HepG2 (cell line): ENCODE results near the gene CDH23. TPM values are rescaled to one million over a fixed set of nuclear protein-coding genes. Genes with fewer than 3 reads are reported as not detected.

ENCODE experiments used
- ATAC-seq: fragments of 200-7000 bp; cut with Tn5 transposase; 3 replicates; pipeline ENCODE4 v1.9.1; 2020; ENCODE audit warnings: mild to moderate bottlenecking, moderate library complexity
- BruUV-seq: library from RNA; stranded (reverse); fragments of 400-500 nt; replicated peaks from 2 replicates; lab custom pipeline; 2021; lab: Mats Ljungman, UMichigan
- CTCF ChIA-PET: fragments of 300-600 bp; formaldehyde crosslinking; extraction: SDS; loops from one replicate; lab custom pipeline; 2021; ENCODE audit warnings: low total read pairs, inconsistent platforms, low intra/inter-chr PET ratio; lab: Yijun Ruan, JAX
- POLR2A ChIA-PET: fragments of 350-600 bp; sonication (Branson Sonifier 250); formaldehyde crosslinking; loops from one replicate; lab custom pipeline; 2020; ENCODE audit warnings: antibody characterized with exemption, inconsistent platforms; lab: Yijun Ruan, JAX
- DNase-seq: peaks from one replicate; pipeline ENCODE4 v3.0.0-alpha.2; 2015; ENCODE audit warnings: low spot score
- FAIRE-seq: peaks from 3 replicates; lab custom pipeline; 2011; peaks lifted over from hg19 to GRCh38; lab: Jason Lieb, UNC
- H2AFZ ChIP-seq: one replicate; pipeline ENCODE4 v1.6.1; 2011; ENCODE audit warnings: low read length, inconsistent platforms
- H3K27ac ChIP-seq: fragments of 300-600 bp; 3 replicates; pipeline ENCODE4 v1.8.0; 2011; ENCODE audit warnings: mixed run types, mild to moderate bottlenecking, mixed read lengths, low read length, inconsistent platforms; ENCODE audit not compliant: insufficient read depth; ENCODE audit errors: extremely low read length
- H3K27me3 ChIP-seq, 2 experiments: fragments of 200-600 bp in 1 of 2; 2 replicates in 1 of 2; 3 replicates in 1 of 2; pipeline versions ENCODE4 v1.6.0 to v1.8.0; 2011; ENCODE audit warnings: low read length in 2 of 2, mild to moderate bottlenecking in 2 of 2, moderate library complexity in 2 of 2, inconsistent platforms in 1 of 2; ENCODE audit not compliant: insufficient read depth in 2 of 2, control insufficient read depth in 1 of 2
- H3K36me3 ChIP-seq, 2 experiments: fragments of 200-600 bp in 1 of 2; replicated peaks in 1 of 2; 2 replicates in 1 of 2; 3 replicates in 1 of 2; pipeline versions ENCODE4 v1.5.1 to v1.8.0; 2011; ENCODE audit warnings: low read length in 2 of 2, inconsistent platforms in 1 of 2; ENCODE audit not compliant: insufficient read depth in 2 of 2, control insufficient read depth in 1 of 2
- H3K4me1 ChIP-seq: 2 replicates; pipeline ENCODE4 v1.5.1; 2012; ENCODE audit warnings: low read length, inconsistent platforms; ENCODE audit not compliant: insufficient read depth
- H3K4me2 ChIP-seq: 2 replicates; pipeline ENCODE4 v1.6.0; 2011; ENCODE audit warnings: low read depth, low read length, inconsistent platforms
- H3K4me3 ChIP-seq, 3 experiments: fragments of 200-600 bp in 1 of 3; sonication (generic), shearing (Covaris generic) in 1 of 3; replicated peaks in 1 of 3; 2 replicates each; pipeline ENCODE4 v1.5.1; 2011 to 2016; ENCODE audit warnings: low read length in 3 of 3, inconsistent platforms in 2 of 3, low read depth in 2 of 3, mild to moderate bottlenecking in 2 of 3, control low read depth in 1 of 3, mixed read lengths in 1 of 3; ENCODE audit not compliant: insufficient read depth in 1 of 3
- H3K79me2 ChIP-seq: one replicate; pipeline ENCODE4 v1.6.1; 2011; ENCODE audit warnings: low read length, inconsistent platforms; ENCODE audit not compliant: insufficient read depth
- H3K9ac ChIP-seq: 2 replicates; pipeline ENCODE4 v1.6.0; 2011; ENCODE audit warnings: mild to moderate bottlenecking, low read depth, low read length, inconsistent platforms; ENCODE audit not compliant: insufficient read depth
- H3K9me3 ChIP-seq: 2 replicates; pipeline ENCODE4 v1.5.1; 2012; ENCODE audit warnings: mild to moderate bottlenecking, low read length
- H4K20me1 ChIP-seq: 2 replicates; pipeline ENCODE4 v1.6.0; 2011; ENCODE audit warnings: inconsistent platforms, mild to moderate bottlenecking, low read length, moderate library complexity; ENCODE audit not compliant: insufficient read depth
- GATAD2A ChIP-seq: IDR thresholded peaks from 2 replicates; pipeline ENCODE4 v1.6.1; 2016
- GRHL1 ChIP-seq: sonication (generic); formaldehyde crosslinking; conservative IDR thresholded peaks from 2 replicates; pipeline ENCODE4 v1.8.0; 2022; ENCODE audit warnings: missing genetic modification reagents
- KDM5A ChIP-seq: fragments of 200-600 bp; sonication (generic); IDR thresholded peaks from 2 replicates; pipeline ENCODE4 v1.7.0; 2018; ENCODE audit warnings: antibody characterized with exemption, mild to moderate bottlenecking, low read length, borderline replicate concordance
- KLF16 ChIP-seq, 2 experiments: sonication (generic) in 1 of 2; formaldehyde crosslinking in 1 of 2; IDR thresholded peaks; 2 replicates each; pipeline versions ENCODE4 v1.6.1 to v1.8.0; 2016 to 2023; ENCODE audit warnings: missing genetic modification reagents in 2 of 2, missing compliant biosample characterization in 1 of 2
- RXRA ChIP-seq: sonication (generic); formaldehyde crosslinking; IDR thresholded peaks from 2 replicates; pipeline ENCODE4 v1.5.1; 2020; ENCODE audit warnings: missing genetic modification reagents
- SNAPC2 ChIP-seq: sonication (generic); formaldehyde crosslinking; IDR thresholded peaks from 2 replicates; pipeline ENCODE4 v1.8.1; 2022; ENCODE audit warnings: mild to moderate bottlenecking, missing genetic modification reagents
- ZFP37 ChIP-seq: sonication (generic); formaldehyde crosslinking; IDR thresholded peaks from 2 replicates; pipeline ENCODE4 v1.4.0; 2020; ENCODE audit warnings: missing genetic modification reagents, borderline replicate concordance
- ZMYM3 ChIP-seq: sonication (generic); formaldehyde crosslinking; IDR thresholded peaks from 2 replicates; pipeline ENCODE4 v1.5.1; 2020; ENCODE audit warnings: mild to moderate bottlenecking, missing genetic modification reagents
- ZNF224 ChIP-seq: sonication (generic); formaldehyde crosslinking; IDR thresholded peaks from 2 replicates; pipeline ENCODE4 v1.5.0; 2020; ENCODE audit warnings: mild to moderate bottlenecking, missing genetic modification reagents
- ZNF441 ChIP-seq: sonication (generic); formaldehyde crosslinking; IDR thresholded peaks from 2 replicates; pipeline ENCODE4 v1.7.0; 2021; ENCODE audit warnings: missing genetic modification reagents, borderline replicate concordance
- ZNF510 ChIP-seq: sonication (generic); formaldehyde crosslinking; IDR thresholded peaks from 2 replicates; pipeline ENCODE4 v1.4.0; 2020; ENCODE audit warnings: low read depth, mild to moderate bottlenecking, missing genetic modification reagents
- ZNF781 ChIP-seq: sonication (generic); formaldehyde crosslinking; IDR thresholded peaks from 2 replicates; pipeline ENCODE4 v1.5.1; 2020; ENCODE audit warnings: borderline replicate concordance, mild to moderate bottlenecking, missing genetic modification reagents; ENCODE audit errors: not compliant biosample characterization
- WGBS: methylation state at CpG from one replicate; pipeline ENCODE4 v1.1.6; 2017; ENCODE audit warnings: low lambda C conversion rate; 5-methylcytosine and 5-hydroxymethylcytosine counted together
- in situ Hi-C: cut with HindIII; loops from 2 replicates; pipeline ENCODE4 v1.10.0; 2017; ENCODE audit warnings: low pct_unique_long_range_greater_than_20kb; ENCODE audit not compliant: extremely low pct_ligation_motif_present
- intact Hi-C: fragments of 100-400 bp; cut with micrococcal nuclease; formaldehyde crosslinking; loops from one replicate; pipeline ENCODE4 v1.10.0; 2022; ENCODE audit not compliant: unreplicated experiment
- polyA plus RNA-seq, 8 experiments: library from polyadenylated mRNA; depleted of rRNA in 3 of 8; stranded (reverse) in 7 of 8; unstranded in 1 of 8; fragments of >200 nt; fragmentation: Illumina TruSeq in 4 of 8; extraction: Trizol in 4 of 8; gene quantifications; 2 replicates each; pipeline versions ENCODE4 v1.2.1 to v1.2.3, GENCODE V29; 2011 to 2016; ENCODE audit warnings: low read depth in 4 of 8, missing spikeins in 1 of 8, mixed read lengths in 1 of 8; ENCODE audit not compliant: insufficient read depth in 1 of 8
- total RNA-seq, 5 experiments: library from RNA; depleted of rRNA; stranded (reverse); fragments of >200 nt; fragmentation: Illumina TruSeq; extraction: Trizol; gene quantifications; 2 replicates each; pipeline ENCODE4 v1.2.3, GENCODE V29; 2016; ENCODE audit warnings: low read depth in 1 of 5
- TF ChIP-seq, protein P1 (sequence below): sonication (generic); formaldehyde crosslinking; IDR thresholded peaks from 2 replicates; pipeline ENCODE4 v1.5.1; 2020; ENCODE audit warnings: missing genetic modification reagents, mild to moderate bottlenecking, borderline replicate concordance
- TF ChIP-seq, protein P2 (sequence below): sonication (generic); formaldehyde crosslinking; IDR thresholded peaks from 2 replicates; pipeline ENCODE4 v1.5.1; 2020; ENCODE audit warnings: missing genetic modification reagents, mild to moderate bottlenecking, borderline replicate concordance
- TF ChIP-seq, protein P3 (sequence below): sonication (generic); formaldehyde crosslinking; conservative IDR thresholded peaks from 2 replicates; pipeline ENCODE4 v1.4.0; 2020; ENCODE audit warnings: missing genetic modification reagents

CDH23 gene
- total and polyA plus RNA-seq, 2 of the 13 experiments (the other 11 are each of a cell fraction or from before 2014, with no cell fraction given): 0.13 TPM; not detected in 1

DNA sequence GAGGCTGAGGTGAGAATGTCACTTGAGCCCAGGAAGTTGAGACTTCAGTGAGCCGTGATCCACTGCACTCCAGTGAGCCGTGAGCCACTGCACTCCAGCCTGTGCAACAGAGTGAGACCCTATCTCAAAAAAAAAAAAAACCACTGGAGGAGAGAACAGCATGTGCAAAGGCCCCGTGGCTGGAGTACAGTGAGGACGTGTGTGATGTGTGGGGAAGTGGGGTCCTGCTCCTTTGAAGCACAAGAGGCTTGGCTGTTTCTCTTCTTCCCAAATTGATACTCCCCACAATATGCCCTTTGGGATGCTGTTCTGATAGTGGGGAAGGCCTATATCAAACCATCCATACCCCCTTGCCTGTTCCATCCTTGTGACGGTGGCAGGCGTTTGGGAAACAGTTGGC is 254.7 kb downstream of the CDH23 start:
- no TSS peak for BruUV-seq
- FAIRE-seq (no peak), ATAC-seq (no peak), DNase-seq (no peak)
- H3K4me1 ChIP-seq: 0 out of 2 replicates have a peak, but pooled peaks cover 6% of the 10 kb centered on the region
- H3K36me3 ChIP-seq: no peaks in the 10 kb centered on the region
- 6% methylated on average over 4 of the region's 6 CpGs for WGBS
- intact Hi-C loops: no loop called here
- no peaks in the 10 kb centered on the region for H4K20me1 ChIP-seq
- H3K4me3 ChIP-seq: no peak overlapping the region
- TF ChIP-seq, protein P1, sequence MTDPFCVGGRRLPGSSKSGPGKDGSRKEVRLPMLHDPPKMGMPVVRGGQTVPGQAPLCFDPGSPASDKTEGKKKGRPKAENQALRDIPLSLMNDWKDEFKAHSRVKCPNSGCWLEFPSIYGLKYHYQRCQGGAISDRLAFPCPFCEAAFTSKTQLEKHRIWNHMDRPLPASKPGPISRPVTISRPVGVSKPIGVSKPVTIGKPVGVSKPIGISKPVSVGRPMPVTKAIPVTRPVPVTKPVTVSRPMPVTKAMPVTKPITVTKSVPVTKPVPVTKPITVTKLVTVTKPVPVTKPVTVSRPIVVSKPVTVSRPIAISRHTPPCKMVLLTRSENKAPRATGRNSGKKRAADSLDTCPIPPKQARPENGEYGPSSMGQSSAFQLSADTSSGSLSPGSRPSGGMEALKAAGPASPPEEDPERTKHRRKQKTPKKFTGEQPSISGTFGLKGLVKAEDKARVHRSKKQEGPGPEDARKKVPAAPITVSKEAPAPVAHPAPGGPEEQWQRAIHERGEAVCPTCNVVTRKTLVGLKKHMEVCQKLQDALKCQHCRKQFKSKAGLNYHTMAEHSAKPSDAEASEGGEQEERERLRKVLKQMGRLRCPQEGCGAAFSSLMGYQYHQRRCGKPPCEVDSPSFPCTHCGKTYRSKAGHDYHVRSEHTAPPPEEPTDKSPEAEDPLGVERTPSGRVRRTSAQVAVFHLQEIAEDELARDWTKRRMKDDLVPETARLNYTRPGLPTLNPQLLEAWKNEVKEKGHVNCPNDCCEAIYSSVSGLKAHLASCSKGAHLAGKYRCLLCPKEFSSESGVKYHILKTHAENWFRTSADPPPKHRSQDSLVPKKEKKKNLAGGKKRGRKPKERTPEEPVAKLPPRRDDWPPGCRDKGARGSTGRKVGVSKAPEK (CRISPR knock-in tag): no peak
- TF ChIP-seq ZNF441 (CRISPR knock-in tag) (no peak), ZNF781 (CRISPR knock-in tag) (no peak), KDM5A (no peak), KLF16 (CRISPR knock-in tag; IDR thresholded peaks at IDR 0.05) (no peak), ZNF224 (CRISPR knock-in tag) (no peak), ZFP37 (CRISPR knock-in tag) (no peak), GRHL1 (no peak), GATAD2A (CRISPR knock-in tag) (no peak), ZMYM3 (CRISPR knock-in tag) (no peak), RXRA (no peak), ZNF510 (CRISPR knock-in tag) (no peak), SNAPC2 (CRISPR knock-in tag) (no peak)
- TF ChIP-seq, protein P2, sequence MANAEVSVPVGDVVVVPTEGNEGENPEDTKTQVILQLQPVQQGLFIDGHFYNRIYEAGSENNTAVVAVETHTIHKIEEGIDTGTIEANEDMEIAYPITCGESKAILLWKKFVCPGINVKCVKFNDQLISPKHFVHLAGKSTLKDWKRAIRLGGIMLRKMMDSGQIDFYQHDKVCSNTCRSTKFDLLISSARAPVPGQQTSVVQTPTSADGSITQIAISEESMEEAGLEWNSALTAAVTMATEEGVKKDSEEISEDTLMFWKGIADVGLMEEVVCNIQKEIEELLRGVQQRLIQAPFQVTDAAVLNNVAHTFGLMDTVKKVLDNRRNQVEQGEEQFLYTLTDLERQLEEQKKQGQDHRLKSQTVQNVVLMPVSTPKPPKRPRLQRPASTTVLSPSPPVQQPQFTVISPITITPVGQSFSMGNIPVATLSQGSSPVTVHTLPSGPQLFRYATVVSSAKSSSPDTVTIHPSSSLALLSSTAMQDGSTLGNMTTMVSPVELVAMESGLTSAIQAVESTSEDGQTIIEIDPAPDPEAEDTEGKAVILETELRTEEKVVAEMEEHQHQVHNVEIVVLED (CRISPR knock-in tag): no peak
- TF ChIP-seq, protein P3, sequence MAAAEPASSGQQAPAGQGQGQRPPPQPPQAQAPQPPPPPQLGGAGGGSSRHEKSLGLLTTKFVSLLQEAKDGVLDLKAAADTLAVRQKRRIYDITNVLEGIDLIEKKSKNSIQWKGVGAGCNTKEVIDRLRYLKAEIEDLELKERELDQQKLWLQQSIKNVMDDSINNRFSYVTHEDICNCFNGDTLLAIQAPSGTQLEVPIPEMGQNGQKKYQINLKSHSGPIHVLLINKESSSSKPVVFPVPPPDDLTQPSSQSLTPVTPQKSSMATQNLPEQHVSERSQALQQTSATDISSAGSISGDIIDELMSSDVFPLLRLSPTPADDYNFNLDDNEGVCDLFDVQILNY (CRISPR knock-in tag): no peak
- TF ChIP-seq, all 625 proteins: peak for 0
- POLR2A ChIA-PET: no interaction called here
- CTCF ChIA-PET: no interaction called here
- no peaks in the 10 kb centered on the region for H3K79me2 ChIP-seq
- no peak overlapping the region for H2AFZ ChIP-seq
- H3K9ac ChIP-seq: no peak overlapping the region
- H3K27me3 ChIP-seq: peaks cover 2 to 10% of the 10 kb centered on the region in 2 experiments; a peak in 2 of 5 replicates
- H3K4me2 ChIP-seq: no peak overlapping the region
- H3K9me3 ChIP-seq: no peaks in the 10 kb centered on the region
- in situ Hi-C loops: no loop called here
- H3K27ac ChIP-seq: no peak overlapping the region
